ENCODE data around the gene HMGCLL1. TPM values are rescaled to one million over a fixed set of nuclear protein-coding genes. Genes with fewer than 3 reads are reported as not detected.

HMGCLL1 gene
- total RNA-seq, 1 donor from 2014 or later = not detected

DNA sequence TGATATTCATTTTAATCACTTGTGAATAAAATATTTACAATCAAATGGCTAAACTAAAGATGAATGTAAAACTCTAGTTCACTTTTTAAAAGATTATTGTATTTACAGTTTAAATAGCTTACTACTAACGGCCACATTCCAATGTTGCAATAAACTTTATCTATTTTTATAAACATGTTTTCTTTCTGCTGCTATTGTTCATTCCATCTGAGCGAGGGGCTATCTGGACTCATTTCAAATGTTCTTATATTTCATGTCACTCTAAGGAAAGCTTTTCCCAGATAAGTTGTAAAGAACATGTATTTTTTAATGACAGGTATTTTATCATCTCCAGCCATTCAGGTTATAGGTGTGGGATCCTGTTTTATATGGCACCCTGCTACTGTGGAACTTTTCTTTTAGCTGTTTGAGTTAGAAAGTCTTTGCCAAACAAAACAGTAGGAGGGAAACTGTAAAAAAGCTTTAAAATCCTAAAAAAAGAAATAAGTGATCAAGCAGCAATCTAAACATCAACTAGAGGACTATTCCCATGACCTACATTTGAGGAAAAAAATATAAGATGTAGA, 42.5 kb downstream of the HMGCLL1 start:
- peak in 1 of 2 donors; percentile 7 for DNase-seq (ENCODE audit: low read depth in 2 of 2)

DNA sequence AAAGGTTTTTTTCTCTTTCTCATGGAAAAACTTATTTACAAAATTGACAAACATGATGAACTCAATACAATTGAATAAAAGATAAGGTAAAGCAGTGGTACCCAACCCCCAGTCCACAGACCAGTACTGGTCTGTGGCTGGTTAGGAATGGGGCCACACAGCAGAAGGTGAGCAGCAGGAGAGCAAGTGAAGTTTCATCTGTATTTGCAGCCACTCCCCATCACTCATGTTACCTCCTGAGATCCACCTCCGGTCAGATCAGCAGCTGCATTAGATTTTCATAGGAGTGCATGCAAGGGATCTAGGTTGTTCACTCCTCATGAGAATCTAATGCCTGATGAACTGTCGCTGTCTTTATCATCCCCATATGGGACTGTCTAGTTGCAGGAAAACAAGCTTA, 47.5 kb downstream of the HMGCLL1 start:
- no peak for DNase-seq (ENCODE audit: low read depth in 2 of 2)

DNA sequence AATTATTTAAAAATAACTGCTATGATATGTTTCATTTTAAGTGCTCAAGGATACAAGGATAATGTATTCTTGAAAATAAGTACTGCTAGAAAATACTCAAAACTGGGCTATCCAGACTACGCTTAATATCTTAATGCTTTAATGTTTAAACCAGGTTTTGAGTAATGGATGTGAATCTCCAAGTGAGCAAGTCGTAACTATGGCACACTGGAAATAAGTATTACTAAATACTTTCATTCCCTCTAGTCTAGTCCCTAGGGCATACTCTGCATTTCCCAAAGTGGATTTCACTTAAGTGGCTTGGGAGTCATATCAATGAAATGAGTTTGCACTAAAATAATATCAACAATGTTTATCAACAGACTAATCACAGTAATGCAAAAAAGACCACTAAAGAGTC, 48.1 kb downstream of the HMGCLL1 start:
- no peak for DNase-seq (ENCODE audit: low read depth in 2 of 2)

DNA sequence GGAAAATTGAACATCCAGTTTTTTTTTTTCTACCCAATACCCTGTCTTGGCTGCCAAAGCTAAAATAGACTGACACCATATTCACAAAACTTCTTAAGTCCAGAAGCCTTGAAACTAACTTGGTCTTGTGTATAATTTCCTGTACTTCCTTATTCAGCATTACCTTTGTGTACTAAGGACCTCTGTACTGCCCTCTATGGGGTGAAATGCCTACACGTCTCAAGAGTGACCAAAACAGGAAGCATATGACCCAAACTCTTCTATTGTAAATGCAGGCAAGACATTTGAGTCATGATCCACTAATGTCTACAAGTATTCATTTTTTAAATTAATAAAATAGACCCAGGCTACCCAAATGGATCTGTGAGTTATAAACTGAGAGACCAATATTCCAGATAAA, 50.4 kb downstream of the HMGCLL1 start:
- DNase-seq (ENCODE audit: low read depth in 2 of 2) = peak in 1 of 2 donors; percentile 33

DNA sequence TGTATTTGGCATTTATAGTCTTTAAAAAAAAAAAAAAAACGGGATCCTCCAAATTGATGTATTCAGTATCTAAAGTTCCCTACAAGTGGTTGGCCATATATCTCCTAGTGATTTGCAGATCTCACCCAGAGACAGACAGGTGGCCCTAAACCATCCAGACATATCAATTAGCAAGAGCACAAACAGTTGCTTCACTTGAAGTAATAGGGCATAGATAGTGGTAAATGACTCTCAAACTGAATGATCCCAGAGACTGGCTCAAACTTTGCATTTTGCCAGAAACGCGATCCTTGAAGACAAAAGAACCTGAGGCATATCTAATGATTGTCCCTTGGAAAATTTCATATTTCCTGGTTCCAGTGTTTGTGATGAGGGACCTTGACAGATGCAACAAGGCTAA, 54.6 kb downstream of the HMGCLL1 start:
- DNase-seq (ENCODE audit: low read depth in 2 of 2) = no peak

DNA sequence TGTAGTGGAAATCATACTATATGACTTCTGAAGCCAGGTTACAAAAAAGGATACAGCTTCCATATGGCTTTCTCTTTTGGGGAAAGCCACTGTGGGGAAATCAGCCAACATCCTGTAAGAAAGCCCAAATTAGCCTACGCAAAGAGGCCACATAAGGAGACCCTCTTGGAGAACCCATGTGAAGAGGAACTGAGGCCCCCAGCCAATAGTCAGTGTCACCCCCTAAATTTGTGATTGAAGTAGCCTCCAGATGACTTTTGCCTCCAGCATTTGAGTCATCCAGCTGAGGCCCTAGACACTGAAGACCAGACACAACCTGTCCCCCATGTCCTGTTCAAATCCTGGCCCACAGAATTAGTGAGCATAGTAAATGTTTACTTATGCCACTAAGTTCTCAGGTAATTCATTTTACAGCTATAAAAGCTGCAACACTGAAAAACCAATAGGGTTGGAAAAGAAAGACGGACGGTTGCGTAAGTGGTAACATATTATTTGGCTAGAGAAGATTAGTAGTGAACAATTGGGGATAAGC, 60.4 kb downstream of the HMGCLL1 start:
- DNase-seq (ENCODE audit: low read depth in 2 of 2) = no peak

DNA sequence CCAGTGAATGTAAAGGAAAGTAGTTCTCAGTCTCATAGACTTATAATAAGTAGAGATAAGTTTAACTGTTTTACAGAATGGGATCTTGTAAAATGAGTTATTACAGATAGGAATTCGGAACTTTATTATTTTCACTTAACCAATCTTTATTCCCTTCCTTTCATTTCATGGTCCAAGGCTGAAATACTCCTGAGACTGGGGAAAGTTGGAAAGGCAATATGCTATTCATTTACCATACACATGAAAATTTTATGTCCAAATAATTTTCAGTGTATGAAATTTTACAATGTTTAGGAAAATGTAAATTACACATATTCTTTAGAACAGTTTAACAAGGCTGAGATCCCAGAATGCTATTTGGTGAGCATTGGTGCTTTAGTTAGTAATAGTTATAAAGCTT, 62.3 kb downstream of the HMGCLL1 start:
- DNase-seq (ENCODE audit: low read depth in 2 of 2) = no peak

DNA sequence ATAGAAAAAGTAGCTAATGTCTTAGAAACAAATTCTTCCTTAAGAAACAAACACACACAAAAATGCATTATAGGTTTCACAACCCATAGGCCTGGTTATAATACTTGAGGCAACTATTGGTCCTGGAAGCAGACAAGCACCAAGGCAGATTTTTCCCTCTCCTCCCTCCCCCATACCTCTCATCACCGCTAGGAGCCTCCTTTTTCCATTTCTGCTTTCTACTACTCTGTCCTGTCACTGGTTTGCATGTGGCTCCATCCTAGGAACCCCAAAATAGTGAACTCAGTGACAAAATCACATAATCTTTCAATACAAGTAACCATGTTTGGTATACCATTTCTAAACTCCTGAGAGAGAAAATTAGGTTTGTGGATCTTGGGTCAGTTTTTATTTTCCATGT, 66.1 kb downstream of the HMGCLL1 start:
- DNase-seq (ENCODE audit: low read depth in 2 of 2) = no peak

DNA sequence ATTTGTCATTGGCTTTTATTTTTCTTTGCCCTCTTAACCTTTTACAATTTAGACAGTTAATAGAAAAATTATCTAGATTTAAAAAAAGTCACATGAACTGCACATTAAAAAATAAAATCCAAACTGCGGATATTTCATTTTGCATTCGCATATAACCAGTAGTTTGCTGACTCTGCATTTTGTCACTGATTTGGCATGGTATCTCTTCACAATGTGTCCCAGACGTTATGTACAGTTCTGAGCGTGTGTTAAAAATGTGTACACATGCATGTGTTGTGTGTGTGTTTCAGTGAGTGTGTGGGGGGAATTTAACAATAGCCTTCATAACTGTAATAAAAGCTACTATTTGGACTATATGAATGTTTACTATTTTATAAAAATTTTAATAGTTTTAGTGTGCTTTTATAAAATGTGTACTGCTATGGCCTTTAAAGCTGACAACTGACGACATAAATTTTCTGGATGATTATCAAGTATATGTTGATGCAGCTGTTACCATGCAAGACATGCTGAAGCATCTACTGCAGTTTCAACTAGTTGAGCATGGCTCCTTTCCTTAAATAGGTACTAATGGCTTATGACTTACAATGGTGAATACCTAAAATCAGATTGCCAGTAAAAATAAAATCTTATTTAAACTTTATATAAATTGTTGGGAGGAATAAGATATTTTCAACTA, 67.7 kb downstream of the HMGCLL1 start:
- no peak for DNase-seq (ENCODE audit: low read depth in 2 of 2)

DNA sequence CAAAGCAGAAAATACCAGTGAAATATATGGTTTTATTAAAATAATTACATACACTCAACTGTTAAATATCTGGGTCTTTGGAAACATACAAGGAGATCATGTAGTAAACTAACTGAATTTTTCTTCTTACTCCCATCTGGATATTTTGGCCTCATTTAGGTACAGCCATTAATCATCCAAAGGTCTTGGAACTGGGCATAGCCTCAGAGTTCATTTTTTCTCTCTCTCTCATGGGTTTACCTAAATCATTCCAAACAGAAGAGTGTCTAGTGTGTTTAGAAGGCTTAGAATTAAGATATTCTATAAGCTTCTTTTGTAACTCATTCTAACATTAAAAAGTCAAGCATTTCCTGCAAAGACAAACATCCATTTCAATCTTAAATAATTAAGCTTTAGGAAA, 79.4 kb downstream of the HMGCLL1 start:
- DNase-seq (ENCODE audit: low read depth in 2 of 2) = no peak

DNA sequence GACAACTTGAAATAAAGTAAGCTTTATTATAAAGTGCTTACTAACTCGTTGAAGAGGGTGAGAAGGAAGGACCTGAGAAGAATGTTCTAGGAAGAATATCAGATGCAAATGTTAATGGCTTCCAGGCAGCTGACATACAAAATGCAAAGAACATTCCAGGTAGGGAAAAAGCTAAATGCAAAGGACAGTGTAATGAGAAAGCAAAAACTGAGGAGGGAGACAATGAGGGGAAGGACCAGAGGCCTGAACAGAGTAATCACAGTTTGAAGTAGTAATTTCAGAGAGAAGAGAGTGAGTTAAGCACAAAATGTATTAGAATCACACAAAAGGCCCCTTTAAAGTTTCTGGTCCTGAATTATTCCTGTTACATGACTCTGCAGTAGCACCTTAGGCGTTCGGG, 81.3 kb downstream of the HMGCLL1 start:
- no peak for DNase-seq (ENCODE audit: low read depth in 2 of 2)

DNA sequence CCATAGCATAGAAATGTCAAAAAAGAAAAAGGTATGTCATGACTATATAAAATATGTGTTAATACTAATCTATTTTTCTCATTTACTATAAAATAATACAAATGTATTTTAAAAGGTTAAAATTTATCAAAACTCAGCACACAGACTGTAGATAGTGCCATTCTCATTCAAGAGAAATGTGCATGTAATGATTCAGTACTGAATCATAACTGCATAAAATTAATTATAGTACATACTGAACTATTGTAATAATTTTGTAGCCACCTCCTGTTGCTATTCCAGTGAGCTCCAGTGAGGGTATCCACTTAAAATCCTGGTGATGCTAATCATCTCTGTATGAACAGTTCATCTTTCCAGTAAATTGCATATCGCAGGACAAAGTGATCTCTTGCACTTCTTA, 82.8 kb downstream of the HMGCLL1 start:
- DNase-seq (ENCODE audit: low read depth in 2 of 2) = no peak

DNA sequence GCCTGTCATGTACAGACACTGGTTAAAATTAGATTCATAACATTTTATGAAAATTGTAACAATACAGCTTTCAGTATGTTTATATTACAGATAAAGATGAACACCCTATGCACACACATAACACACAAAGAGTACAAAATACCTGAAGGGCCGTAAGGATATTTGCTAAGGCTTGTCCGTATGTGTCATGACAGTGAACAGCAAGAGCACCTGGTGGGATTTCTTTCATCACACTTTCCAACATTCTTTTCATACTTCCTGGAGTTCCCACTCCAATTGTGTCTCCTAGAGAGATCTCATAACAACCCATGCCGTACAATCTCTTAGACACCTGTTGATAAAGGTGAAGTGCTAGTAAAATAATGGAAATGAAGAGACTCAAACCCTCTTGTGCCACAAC, 83.7 kb downstream of the HMGCLL1 start:
- DNase-seq (ENCODE audit: low read depth in 2 of 2) = no peak

DNA sequence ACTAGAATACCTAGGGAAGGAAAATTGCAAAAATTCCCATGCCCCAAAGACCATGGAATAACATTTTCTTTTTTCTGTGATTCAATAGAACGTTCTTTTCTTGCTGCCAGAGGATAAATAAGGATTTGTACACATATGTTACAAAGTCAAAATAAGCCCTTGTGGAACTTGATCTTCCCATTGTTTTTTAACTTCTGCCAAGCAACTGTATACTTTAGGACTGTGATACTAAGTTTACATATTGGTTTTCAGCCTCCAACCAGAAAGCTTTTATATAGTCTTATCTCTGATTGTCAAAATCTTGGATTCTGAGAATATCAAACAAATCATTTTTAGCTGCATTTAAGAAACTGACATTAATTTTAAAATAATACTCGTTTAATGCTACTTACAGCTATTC, 84.6 kb downstream of the HMGCLL1 start:
- DNase-seq (ENCODE audit: low read depth in 2 of 2) = no peak

DNA sequence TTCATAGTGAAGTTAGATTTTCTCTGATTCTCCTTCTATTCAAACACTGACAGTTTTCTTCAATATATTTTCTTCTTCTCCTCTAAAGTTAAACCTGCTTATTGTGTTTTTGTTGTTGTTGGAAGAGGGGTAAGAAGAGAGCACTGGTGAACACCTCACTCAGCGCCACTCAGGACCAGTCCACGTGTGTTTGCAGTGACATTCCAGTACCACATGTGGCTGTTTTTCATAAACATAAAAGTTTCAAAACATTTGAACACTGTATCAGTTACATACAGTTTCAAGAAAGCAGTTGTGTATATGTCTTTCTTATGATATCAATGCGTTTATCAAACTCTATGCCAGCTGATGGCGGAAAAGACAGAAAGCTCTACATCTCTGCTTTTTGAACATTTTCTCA, 86.7 kb downstream of the HMGCLL1 start:
- no peak for DNase-seq (ENCODE audit: low read depth in 2 of 2)

DNA sequence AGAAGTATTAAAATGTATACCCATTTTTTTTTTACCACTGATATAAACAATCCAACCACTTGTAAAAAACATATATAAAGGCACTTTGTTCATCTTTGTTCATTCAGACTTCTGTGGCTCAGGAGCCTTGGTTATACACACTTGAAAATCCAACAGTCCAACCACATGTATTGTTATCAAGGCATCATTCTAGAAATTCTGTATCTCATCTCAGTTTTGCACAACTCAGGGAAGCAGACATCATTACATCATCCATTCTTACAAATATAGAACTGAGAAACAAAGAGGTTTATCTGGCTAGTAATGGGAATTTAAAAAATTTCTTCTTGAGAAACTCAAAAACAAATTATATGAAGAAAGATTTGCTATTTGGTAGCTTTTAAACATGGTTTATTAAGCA, 88.1 kb downstream of the HMGCLL1 start:
- DNase-seq (ENCODE audit: low read depth in 2 of 2) = no peak

DNA sequence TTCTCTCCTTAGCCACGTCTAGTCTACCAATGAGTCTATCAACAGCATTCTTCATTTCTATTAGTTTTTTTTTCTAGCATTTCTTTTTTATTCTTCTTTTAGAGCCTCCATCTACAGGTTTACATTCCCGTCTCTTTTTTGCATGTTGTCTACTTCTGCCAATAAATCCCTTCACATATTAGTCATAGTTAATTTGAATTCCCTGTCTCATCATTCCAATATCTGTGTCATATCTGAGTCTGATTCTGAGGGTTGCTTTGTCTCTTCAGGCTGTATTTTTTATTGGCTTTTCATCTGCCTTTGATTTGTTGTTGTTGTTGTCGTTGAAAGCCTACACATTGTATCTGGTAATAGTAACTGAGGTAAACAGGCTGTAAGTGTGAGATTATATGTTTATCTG, 104.6 kb downstream of the HMGCLL1 start:
- no peak for DNase-seq (ENCODE audit: low read depth in 2 of 2)

DNA sequence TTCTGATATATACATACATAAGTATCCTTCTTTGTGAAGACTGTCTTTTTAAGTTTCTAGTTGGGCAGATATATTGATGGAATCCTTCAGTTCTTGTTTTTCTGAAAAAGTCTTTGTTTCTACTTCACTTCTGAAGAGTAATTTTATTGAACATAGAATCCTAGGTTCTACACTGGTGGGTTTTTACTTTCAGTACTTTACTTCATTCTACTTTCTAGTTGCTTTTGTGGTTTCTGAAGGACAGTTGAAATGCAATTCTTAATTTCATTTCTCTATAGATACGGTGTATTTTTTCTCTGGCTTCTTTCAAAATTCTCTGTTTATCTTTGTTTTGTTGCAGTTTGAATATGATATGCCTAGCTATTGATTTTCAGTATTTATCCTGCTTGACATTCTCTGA, 105.3 kb downstream of the HMGCLL1 start:
- no peak for DNase-seq (ENCODE audit: low read depth in 2 of 2)

DNA sequence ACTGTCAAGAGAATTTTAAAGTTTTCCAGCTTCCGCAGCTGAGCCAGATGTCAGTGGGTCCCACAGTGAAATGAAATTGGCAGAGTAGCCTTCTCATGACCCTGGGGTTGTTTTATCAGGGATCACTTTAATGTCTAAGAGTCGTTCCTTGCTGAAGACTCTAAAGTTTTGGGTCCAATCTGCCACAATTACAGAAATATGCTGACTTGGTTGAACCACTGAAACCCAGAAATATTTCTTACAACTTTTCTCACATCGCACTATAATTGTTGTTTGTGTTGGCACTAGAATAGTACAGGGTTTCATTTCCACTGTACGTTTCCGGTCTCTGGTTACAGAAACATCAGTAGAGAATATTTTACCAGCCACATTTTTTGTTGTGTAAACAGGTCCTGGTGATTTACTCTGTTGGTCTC, 109.0 kb downstream of the HMGCLL1 start:
- DNase-seq (ENCODE audit: low read depth in 2 of 2) = peak in 1 of 2 donors; percentile 62

DNA sequence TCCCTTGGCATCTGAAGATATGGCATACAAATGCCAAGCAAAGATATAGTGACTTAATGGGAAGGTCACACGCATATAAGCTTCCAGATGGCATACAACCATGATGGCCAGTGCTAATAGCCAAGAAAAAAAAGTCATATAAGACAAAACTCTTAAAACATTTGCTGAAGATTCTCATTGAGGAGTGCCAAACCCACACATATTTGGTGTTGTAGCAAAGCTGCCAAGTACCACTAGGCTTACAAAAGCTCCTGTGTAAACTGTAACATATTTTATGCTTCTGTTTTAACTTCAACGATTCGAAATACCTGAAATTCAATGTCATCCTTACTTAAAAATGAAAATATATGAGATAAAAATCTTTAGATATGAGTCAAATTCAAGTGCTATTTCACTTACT, 123.0 kb downstream of the HMGCLL1 start:
- no peak for DNase-seq (ENCODE audit: low read depth in 2 of 2)

DNA sequence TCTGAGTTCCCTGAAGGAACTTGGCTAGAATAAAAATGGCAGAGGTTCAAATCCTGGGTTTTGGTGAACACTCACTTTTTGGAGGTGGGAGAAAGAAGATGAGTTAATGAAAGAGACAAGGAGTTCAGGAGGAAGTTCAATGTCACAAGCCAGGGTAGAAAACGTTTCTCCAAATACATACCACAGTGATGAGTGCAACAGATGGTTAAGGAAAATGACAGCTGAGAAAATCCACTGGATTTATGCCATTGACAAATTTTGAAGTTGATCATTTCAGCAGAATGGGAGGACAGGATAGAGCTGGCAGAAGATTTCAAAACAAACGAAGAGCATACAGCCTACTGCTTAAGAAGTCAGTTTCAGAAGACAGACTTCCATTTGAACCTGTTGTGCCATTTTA, 129.0 kb downstream of the HMGCLL1 start:
- no peak for DNase-seq (ENCODE audit: low read depth in 2 of 2)

DNA sequence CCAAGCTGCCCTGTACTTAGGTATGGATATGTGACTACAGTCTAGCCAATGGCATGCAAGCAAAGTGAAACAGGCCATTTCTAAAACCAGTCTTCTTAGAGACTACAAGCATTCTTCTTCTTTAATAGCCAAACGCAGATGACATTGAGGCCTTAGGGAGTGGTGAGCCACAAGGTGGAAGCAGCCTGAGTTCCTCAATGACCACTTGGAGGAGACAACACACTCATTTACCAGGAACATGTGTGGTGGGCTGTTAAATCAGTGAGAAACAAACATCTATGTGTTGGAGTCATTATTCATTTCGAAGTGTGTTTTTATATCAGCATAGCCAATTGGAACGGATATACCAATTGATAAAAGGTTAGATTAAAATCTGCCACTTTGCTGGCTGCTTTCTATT, 129.8 kb downstream of the HMGCLL1 start:
- DNase-seq (ENCODE audit: low read depth in 2 of 2) = peak in 1 of 2 donors; percentile 1

DNA sequence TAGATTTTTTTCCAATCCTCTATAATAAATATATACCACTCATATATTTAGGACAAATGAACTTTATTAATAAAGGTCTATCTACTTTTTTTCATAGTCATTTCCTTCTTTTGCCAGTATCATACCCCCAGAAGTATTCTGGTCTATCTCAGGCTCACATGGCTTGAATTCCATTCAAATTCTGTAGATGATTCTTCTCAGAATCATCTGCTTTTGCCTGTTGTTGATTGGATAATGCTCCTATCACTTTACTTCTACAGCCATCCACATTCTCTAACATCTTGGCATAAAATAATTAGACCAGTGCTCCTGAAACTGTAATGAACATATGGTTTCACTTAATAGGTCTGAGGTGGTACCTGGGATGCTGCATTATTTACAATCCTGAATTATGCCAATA, 130.5 kb downstream of the HMGCLL1 start:
- no peak for DNase-seq (ENCODE audit: low read depth in 2 of 2)

DNA sequence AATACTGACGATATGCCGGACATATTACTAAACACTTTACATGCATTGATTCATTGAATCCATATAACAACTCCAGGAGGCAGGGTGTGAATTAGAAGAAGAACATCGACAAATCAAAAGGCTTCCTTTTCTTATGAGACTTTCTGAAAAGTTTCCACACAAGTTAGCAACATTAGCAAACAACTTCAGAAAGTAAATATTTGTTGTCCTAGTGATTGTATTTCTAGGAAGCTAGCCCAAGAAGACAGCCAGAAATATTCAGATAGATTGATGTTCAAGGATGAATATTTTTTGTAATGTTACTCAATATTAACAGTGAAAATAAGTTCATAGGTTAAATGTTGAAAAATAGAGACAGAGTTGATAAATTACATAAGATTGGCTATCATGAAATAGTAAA, 131.1 kb downstream of the HMGCLL1 start:
- no peak for DNase-seq (ENCODE audit: low read depth in 2 of 2)
